ENCODE results near the gene DGKZ. TPM values are rescaled to one million over a fixed set of nuclear protein-coding genes. Genes with fewer than 3 reads are reported as not detected.
A peak's percentile ranks its signal among the peaks of the same experiment; 100 is the strongest.
"Not testable (repeated sequence)": the region's sequence is repeated elsewhere in the genome, so short reads cannot be mapped to it uniquely, and the experiment has no call there.

The DGKZ gene
- polyA plus RNA-seq (2012; ENCODE audit: insufficient read depth, insufficient read length), result 134 TPM

GRCh38 chr11:46346886-46347636 is at the start of gene DGKZ:
TSS of gene DGKZ (plus strand) at chr11:46347463. CDS start at chr11:46347660, 197 bp downstream.
- peak; percentile 61 for DNase-seq (ENCODE audit: low read depth, low spot score)
- peak within 1 kb of the TSS; percentile 89 for H3K4me3 ChIP-seq (ENCODE audit: low read length)

- no peak for DNase-seq (ENCODE audit: low read depth, low spot score)
Measured at GRCh38 chr11:46298699-46299433, 48.4 kb upstream of the DGKZ start.

GRCh38 chr11:46299451-46299961 is 47.8 kb upstream of the DGKZ start:
- DNase-seq (ENCODE audit: low read depth, low spot score), result no peak

More at GRCh38 chr11:46298699-46299433, 48.4 kb upstream of the DGKZ start:
- no peak overlapping the region for H3K4me3 ChIP-seq (ENCODE audit: low read length)

GRCh38 chr11:46300270-46300669 is 47.0 kb upstream of the DGKZ start:
- no peak overlapping the region for H3K4me3 ChIP-seq (ENCODE audit: low read length)
- no peak for DNase-seq (ENCODE audit: low read depth, low spot score)

More at GRCh38 chr11:46299451-46299961, 47.8 kb upstream of the DGKZ start:
- no peak overlapping the region for H3K4me3 ChIP-seq (ENCODE audit: low read length)

- DNase-seq (ENCODE audit: low read depth, low spot score), result no peak
- no peak overlapping the region for H3K4me3 ChIP-seq (ENCODE audit: low read length)
Measured at GRCh38 chr11:46302866-46303265, 44.4 kb upstream of the DGKZ start.

GRCh38 chr11:46304036-46304435 is 43.2 kb upstream of the DGKZ start:
- not testable (repeated sequence) for H3K4me3 ChIP-seq (ENCODE audit: low read length); DNase-seq (ENCODE audit: low read depth, low spot score)

- DNase-seq (ENCODE audit: low read depth, low spot score), result no peak
- no peak overlapping the region for H3K4me3 ChIP-seq (ENCODE audit: low read length)
Measured at GRCh38 chr11:46304605-46305179, 42.6 kb upstream of the DGKZ start.

- no peak overlapping the region for H3K4me3 ChIP-seq (ENCODE audit: low read length)
- DNase-seq (ENCODE audit: low read depth, low spot score), result peak; percentile 66
Measured at GRCh38 chr11:46305295-46305694, 42.0 kb upstream of the DGKZ start.

GRCh38 chr11:46306296-46306853 is 40.9 kb upstream of the DGKZ start:
- no peak overlapping the region for H3K4me3 ChIP-seq (ENCODE audit: low read length)
- no peak for DNase-seq (ENCODE audit: low read depth, low spot score)

- no peak for DNase-seq (ENCODE audit: low read depth, low spot score)
Measured at GRCh38 chr11:46307369-46307768, 39.9 kb upstream of the DGKZ start.

GRCh38 chr11:46307785-46308341 is 39.4 kb upstream of the DGKZ start:
- H3K4me3 ChIP-seq (ENCODE audit: low read length), result peak overlapping the region; percentile 10
- DNase-seq (ENCODE audit: low read depth, low spot score), result peak; percentile 55

More at GRCh38 chr11:46307369-46307768, 39.9 kb upstream of the DGKZ start:
- no peak overlapping the region for H3K4me3 ChIP-seq (ENCODE audit: low read length)

GRCh38 chr11:46308631-46309419 is 38.4 kb upstream of the DGKZ start:
- DNase-seq (ENCODE audit: low read depth, low spot score), result peak; percentile 61
- peak overlapping the region; percentile 10; the same call in 1 of the 2 replicates for H3K4me3 ChIP-seq (ENCODE audit: low read length)

- H3K4me3 ChIP-seq (ENCODE audit: low read length), result no peak overlapping the region
- peak; percentile 48 for DNase-seq (ENCODE audit: low read depth, low spot score)
Measured at GRCh38 chr11:46309814-46310259, 37.4 kb upstream of the DGKZ start.

- DNase-seq (ENCODE audit: low read depth, low spot score), result peak; percentile 74
- H3K4me3 ChIP-seq (ENCODE audit: low read length), result no peak overlapping the region
Measured at GRCh38 chr11:46315033-46315738, 32.1 kb upstream of the DGKZ start.

GRCh38 chr11:46315783-46316563 is 31.3 kb upstream of the DGKZ start:
- H3K4me3 ChIP-seq (ENCODE audit: low read length), result no peak overlapping the region
- no peak for DNase-seq (ENCODE audit: low read depth, low spot score)

- H3K4me3 ChIP-seq (ENCODE audit: low read length), result no peak overlapping the region
- no peak for DNase-seq (ENCODE audit: low read depth, low spot score)
Measured at GRCh38 chr11:46319074-46319453, 28.2 kb upstream of the DGKZ start.

GRCh38 chr11:46321757-46322156 is 25.5 kb upstream of the DGKZ start:
- H3K4me3 ChIP-seq (ENCODE audit: low read length), result no peak overlapping the region
- DNase-seq (ENCODE audit: low read depth, low spot score), result no peak
